Thyroid gland (tissue), 4 donors: ENCODE results near the gene TNRC18.

ENCODE experiments used
- POLR2A ChIP-seq, 2 donors: fragments of 450-650 bp; IDR thresholded peaks; one replicate each; pipeline ENCODE4 v1.6.1; 2017; ENCODE audit warnings: antibody characterized with exemption in 2 of 2, mild to moderate bottlenecking in 2 of 2, moderate library complexity in 1 of 2
- TF ChIP-seq, protein P1 (sequence below), 6 experiments: fragments of 200-600 bp in 3 of 6; fragments of 450-650 bp in 3 of 6; sonication (generic) in 3 of 6; IDR thresholded peaks; one replicate each; pipeline ENCODE4 v1.5.1; 2016 to 2019; ENCODE audit warnings: antibody characterized with exemption in 6 of 6, mild to moderate bottlenecking in 2 of 6, inconsistent platforms in 1 of 6, moderate library complexity in 1 of 6

DNA sequence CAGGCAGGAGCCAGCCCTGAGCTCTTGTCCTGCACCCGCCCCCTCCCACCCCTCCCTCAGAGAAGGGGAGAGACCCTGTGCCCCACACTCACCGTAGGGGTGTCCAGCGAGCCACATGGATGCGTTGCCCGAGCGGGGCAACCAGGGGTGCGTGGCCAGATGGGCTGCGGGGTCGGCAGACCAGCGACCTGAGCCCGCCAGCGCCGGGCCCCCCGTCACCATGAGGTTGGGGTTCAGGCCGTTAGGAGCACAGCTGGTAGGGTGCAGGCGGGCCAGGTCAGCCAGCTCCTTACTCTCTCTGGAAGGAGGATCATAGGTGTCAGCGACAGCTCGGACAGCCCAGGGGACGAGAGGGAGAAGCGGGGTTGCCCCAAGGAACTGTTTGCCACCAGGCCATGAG lies 46.4 kb downstream of the TNRC18 start:
- TF ChIP-seq, protein P1, sequence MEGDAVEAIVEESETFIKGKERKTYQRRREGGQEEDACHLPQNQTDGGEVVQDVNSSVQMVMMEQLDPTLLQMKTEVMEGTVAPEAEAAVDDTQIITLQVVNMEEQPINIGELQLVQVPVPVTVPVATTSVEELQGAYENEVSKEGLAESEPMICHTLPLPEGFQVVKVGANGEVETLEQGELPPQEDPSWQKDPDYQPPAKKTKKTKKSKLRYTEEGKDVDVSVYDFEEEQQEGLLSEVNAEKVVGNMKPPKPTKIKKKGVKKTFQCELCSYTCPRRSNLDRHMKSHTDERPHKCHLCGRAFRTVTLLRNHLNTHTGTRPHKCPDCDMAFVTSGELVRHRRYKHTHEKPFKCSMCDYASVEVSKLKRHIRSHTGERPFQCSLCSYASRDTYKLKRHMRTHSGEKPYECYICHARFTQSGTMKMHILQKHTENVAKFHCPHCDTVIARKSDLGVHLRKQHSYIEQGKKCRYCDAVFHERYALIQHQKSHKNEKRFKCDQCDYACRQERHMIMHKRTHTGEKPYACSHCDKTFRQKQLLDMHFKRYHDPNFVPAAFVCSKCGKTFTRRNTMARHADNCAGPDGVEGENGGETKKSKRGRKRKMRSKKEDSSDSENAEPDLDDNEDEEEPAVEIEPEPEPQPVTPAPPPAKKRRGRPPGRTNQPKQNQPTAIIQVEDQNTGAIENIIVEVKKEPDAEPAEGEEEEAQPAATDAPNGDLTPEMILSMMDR (IDR thresholded peaks at IDR 0.05): no peak
- no peak for TF ChIP-seq POLR2A (IDR thresholded peaks at IDR 0.05)
